ENCODE data around the gene DAB1.

Gene DAB1

GRCh38 chr1:57210881-57211280, 213.0 kb downstream of the DAB1 start:
- no peak for DNase-seq

GRCh38 chr1:57209495-57209894, 214.4 kb downstream of the DAB1 start:
- no peak for DNase-seq

GRCh38 chr1:57208741-57209302, 215.0 kb downstream of the DAB1 start:
- no peak for DNase-seq

GRCh38 chr1:57206038-57206437, 217.8 kb downstream of the DAB1 start:
- no peak for DNase-seq

GRCh38 chr1:57204942-57205787, 218.7 kb downstream of the DAB1 start:
- no peak for DNase-seq

- DNase-seq = no peak
Observed at GRCh38 chr1:57204091-57204490, 219.8 kb downstream of the DAB1 start.

GRCh38 chr1:57202241-57202640, 221.6 kb downstream of the DAB1 start:
- no peak for DNase-seq

GRCh38 chr1:57198912-57199311, 224.9 kb downstream of the DAB1 start:
- no peak for DNase-seq

GRCh38 chr1:57195436-57195941, 228.4 kb downstream of the DAB1 start:
- no peak for DNase-seq

GRCh38 chr1:57192222-57192621, 231.6 kb downstream of the DAB1 start:
- DNase-seq = no peak

- DNase-seq = no peak
Observed at GRCh38 chr1:57190898-57191297, 233.0 kb downstream of the DAB1 start.

GRCh38 chr1:57188168-57188567, 235.7 kb downstream of the DAB1 start:
- no peak for DNase-seq

GRCh38 chr1:57186455-57186854, 237.4 kb downstream of the DAB1 start:
- no peak for DNase-seq

GRCh38 chr1:57179001-57179400, 244.9 kb downstream of the DAB1 start:
- no peak for DNase-seq

- no peak for DNase-seq
Observed at GRCh38 chr1:57175506-57175905, 248.4 kb downstream of the DAB1 start.

GRCh38 chr1:57172040-57172439, 251.8 kb downstream of the DAB1 start:
- no peak for DNase-seq

GRCh38 chr1:57167997-57168396, 255.9 kb downstream of the DAB1 start:
- no peak for DNase-seq

- DNase-seq = no peak
Observed at GRCh38 chr1:57165546-57165945, 258.3 kb downstream of the DAB1 start.

- no peak for DNase-seq
Observed at GRCh38 chr1:57164584-57164983, 259.3 kb downstream of the DAB1 start.

GRCh38 chr1:57163789-57164188, 260.1 kb downstream of the DAB1 start:
- DNase-seq = no peak

GRCh38 chr1:57163325-57163724, 260.5 kb downstream of the DAB1 start:
- no peak for DNase-seq

GRCh38 chr1:57162607-57163261, 261.1 kb downstream of the DAB1 start:
- DNase-seq = no peak

GRCh38 chr1:57160594-57160993, 263.3 kb downstream of the DAB1 start:
- DNase-seq = no peak

- DNase-seq = no peak
Observed at GRCh38 chr1:57158604-57158998, 265.3 kb downstream of the DAB1 start.
